HepG2 (cell line): Measurements from ENCODE around the gene FGF3. TPM values are rescaled to one million over a fixed set of nuclear protein-coding genes. Genes with fewer than 3 reads are reported as not detected.

Experiments
- ATAC-seq: fragments of 200-7000 bp; cut with Tn5 transposase; 3 replicates; pipeline ENCODE4 v1.9.1; 2020; ENCODE audit warnings: mild to moderate bottlenecking, moderate library complexity
- BruUV-seq: library from RNA; stranded (reverse); fragments of 400-500 nt; replicated peaks from 2 replicates; lab custom pipeline; 2021; lab: Mats Ljungman, UMichigan
- CTCF ChIA-PET: fragments of 300-600 bp; formaldehyde crosslinking; extraction: SDS; loops from one replicate; lab custom pipeline; 2021; ENCODE audit warnings: low total read pairs, inconsistent platforms, low intra/inter-chr PET ratio; lab: Yijun Ruan, JAX
- POLR2A ChIA-PET: fragments of 350-600 bp; sonication (Branson Sonifier 250); formaldehyde crosslinking; loops from one replicate; lab custom pipeline; 2020; ENCODE audit warnings: antibody characterized with exemption, inconsistent platforms; lab: Yijun Ruan, JAX
- DNase-seq: peaks from one replicate; pipeline ENCODE4 v3.0.0-alpha.2; 2015; ENCODE audit warnings: low spot score
- FAIRE-seq: peaks from 3 replicates; lab custom pipeline; 2011; peaks lifted over from hg19 to GRCh38; lab: Jason Lieb, UNC
- H2AFZ ChIP-seq: one replicate; pipeline ENCODE4 v1.6.1; 2011; ENCODE audit warnings: low read length, inconsistent platforms
- H3K27ac ChIP-seq: fragments of 300-600 bp; 3 replicates; pipeline ENCODE4 v1.8.0; 2011; ENCODE audit warnings: mixed run types, mild to moderate bottlenecking, mixed read lengths, low read length, inconsistent platforms; ENCODE audit not compliant: insufficient read depth; ENCODE audit errors: extremely low read length
- H3K27me3 ChIP-seq, 2 experiments: fragments of 200-600 bp in 1 of 2; 2 replicates in 1 of 2; 3 replicates in 1 of 2; pipeline versions ENCODE4 v1.6.0 to v1.8.0; 2011; ENCODE audit warnings: low read length in 2 of 2, mild to moderate bottlenecking in 2 of 2, moderate library complexity in 2 of 2, inconsistent platforms in 1 of 2; ENCODE audit not compliant: insufficient read depth in 2 of 2, control insufficient read depth in 1 of 2
- H3K36me3 ChIP-seq, 2 experiments: fragments of 200-600 bp in 1 of 2; replicated peaks in 1 of 2; 2 replicates in 1 of 2; 3 replicates in 1 of 2; pipeline versions ENCODE4 v1.5.1 to v1.8.0; 2011; ENCODE audit warnings: low read length in 2 of 2, inconsistent platforms in 1 of 2; ENCODE audit not compliant: insufficient read depth in 2 of 2, control insufficient read depth in 1 of 2
- H3K4me1 ChIP-seq: 2 replicates; pipeline ENCODE4 v1.5.1; 2012; ENCODE audit warnings: low read length, inconsistent platforms; ENCODE audit not compliant: insufficient read depth
- H3K4me2 ChIP-seq: 2 replicates; pipeline ENCODE4 v1.6.0; 2011; ENCODE audit warnings: low read depth, low read length, inconsistent platforms
- H3K4me3 ChIP-seq, 3 experiments: fragments of 200-600 bp in 1 of 3; sonication (generic), shearing (Covaris generic) in 1 of 3; replicated peaks in 1 of 3; 2 replicates each; pipeline ENCODE4 v1.5.1; 2011 to 2016; ENCODE audit warnings: low read length in 3 of 3, inconsistent platforms in 2 of 3, low read depth in 2 of 3, mild to moderate bottlenecking in 2 of 3, control low read depth in 1 of 3, mixed read lengths in 1 of 3; ENCODE audit not compliant: insufficient read depth in 1 of 3
- H3K79me2 ChIP-seq: one replicate; pipeline ENCODE4 v1.6.1; 2011; ENCODE audit warnings: low read length, inconsistent platforms; ENCODE audit not compliant: insufficient read depth
- H3K9ac ChIP-seq: 2 replicates; pipeline ENCODE4 v1.6.0; 2011; ENCODE audit warnings: mild to moderate bottlenecking, low read depth, low read length, inconsistent platforms; ENCODE audit not compliant: insufficient read depth
- H3K9me3 ChIP-seq: 2 replicates; pipeline ENCODE4 v1.5.1; 2012; ENCODE audit warnings: mild to moderate bottlenecking, low read length
- H4K20me1 ChIP-seq: 2 replicates; pipeline ENCODE4 v1.6.0; 2011; ENCODE audit warnings: inconsistent platforms, mild to moderate bottlenecking, low read length, moderate library complexity; ENCODE audit not compliant: insufficient read depth
- BRCA1 ChIP-seq: sonication (generic); formaldehyde crosslinking; IDR thresholded peaks from 2 replicates; pipeline ENCODE4 v1.4.0; 2020; ENCODE audit warnings: missing genetic modification reagents
- FOXA1 ChIP-seq, 2 experiments: fragments of 450-650 bp in 1 of 2; sonication (generic) in 1 of 2; formaldehyde crosslinking in 1 of 2; IDR thresholded peaks; 2 replicates each; pipeline versions ENCODE4 v1.4.0 to v1.6.1; 2016 to 2020; ENCODE audit warnings: missing genetic modification reagents in 1 of 2
- HINFP ChIP-seq: sonication (generic); formaldehyde crosslinking; IDR thresholded peaks from 2 replicates; pipeline ENCODE4 v1.4.0; 2020; ENCODE audit warnings: low read depth, mild to moderate bottlenecking, missing genetic modification reagents
- KDM4B ChIP-seq: sonication (generic); formaldehyde crosslinking; IDR thresholded peaks from 2 replicates; pipeline ENCODE4 v1.4.0; 2020; ENCODE audit warnings: missing genetic modification reagents
- MAFF ChIP-seq: IDR thresholded peaks from 2 replicates; pipeline ENCODE4 v1.6.1; 2011; ENCODE audit warnings: low read depth, low read length, improper control_type of control experiment
- SP140L ChIP-seq: sonication (generic); formaldehyde crosslinking; IDR thresholded peaks from 2 replicates; pipeline ENCODE4 v1.4.0; 2020; ENCODE audit warnings: missing genetic modification reagents, borderline replicate concordance
- SRF ChIP-seq: IDR thresholded peaks from 2 replicates; pipeline ENCODE4 v1.6.1; 2011; ENCODE audit warnings: mild to moderate bottlenecking, low read depth, low read length, moderate library complexity
- ZNF431 ChIP-seq: sonication (generic); formaldehyde crosslinking; IDR thresholded peaks from 2 replicates; pipeline ENCODE4 v1.9.0; 2022; ENCODE audit warnings: missing genetic modification reagents, low read depth, mild to moderate bottlenecking, borderline replicate concordance
- ZNF503 ChIP-seq: sonication (generic); formaldehyde crosslinking; IDR thresholded peaks from 2 replicates; pipeline ENCODE4 v1.4.0; 2020; ENCODE audit warnings: missing genetic modification reagents
- ZNF670 ChIP-seq: sonication (generic); formaldehyde crosslinking; IDR thresholded peaks from 2 replicates; pipeline ENCODE4 v1.8.0; 2022; ENCODE audit warnings: mild to moderate bottlenecking, missing genetic modification reagents, borderline replicate concordance
- WGBS: methylation state at CpG from one replicate; pipeline ENCODE4 v1.1.6; 2017; ENCODE audit warnings: low lambda C conversion rate; 5-methylcytosine and 5-hydroxymethylcytosine counted together
- in situ Hi-C: cut with HindIII; loops from 2 replicates; pipeline ENCODE4 v1.10.0; 2017; ENCODE audit warnings: low pct_unique_long_range_greater_than_20kb; ENCODE audit not compliant: extremely low pct_ligation_motif_present
- intact Hi-C: fragments of 100-400 bp; cut with micrococcal nuclease; formaldehyde crosslinking; loops from one replicate; pipeline ENCODE4 v1.10.0; 2022; ENCODE audit not compliant: unreplicated experiment
- polyA plus RNA-seq, 8 experiments: library from polyadenylated mRNA; depleted of rRNA in 3 of 8; stranded (reverse) in 7 of 8; unstranded in 1 of 8; fragments of >200 nt; fragmentation: Illumina TruSeq in 4 of 8; extraction: Trizol in 4 of 8; gene quantifications; 2 replicates each; pipeline versions ENCODE4 v1.2.1 to v1.2.3, GENCODE V29; 2011 to 2016; ENCODE audit warnings: low read depth in 4 of 8, missing spikeins in 1 of 8, mixed read lengths in 1 of 8; ENCODE audit not compliant: insufficient read depth in 1 of 8
- total RNA-seq, 5 experiments: library from RNA; depleted of rRNA; stranded (reverse); fragments of >200 nt; fragmentation: Illumina TruSeq; extraction: Trizol; gene quantifications; 2 replicates each; pipeline ENCODE4 v1.2.3, GENCODE V29; 2016; ENCODE audit warnings: low read depth in 1 of 5
- TF ChIP-seq, protein P1 (sequence below): fragments of 450-650 bp; IDR thresholded peaks from 2 replicates; pipeline ENCODE4 v1.6.1; 2017; ENCODE audit warnings: mild to moderate bottlenecking

FGF3 gene
- total and polyA plus RNA-seq, 2 of the 13 experiments (the other 11 are each of a cell fraction or from before 2014, with no cell fraction given), result not detected

DNA sequence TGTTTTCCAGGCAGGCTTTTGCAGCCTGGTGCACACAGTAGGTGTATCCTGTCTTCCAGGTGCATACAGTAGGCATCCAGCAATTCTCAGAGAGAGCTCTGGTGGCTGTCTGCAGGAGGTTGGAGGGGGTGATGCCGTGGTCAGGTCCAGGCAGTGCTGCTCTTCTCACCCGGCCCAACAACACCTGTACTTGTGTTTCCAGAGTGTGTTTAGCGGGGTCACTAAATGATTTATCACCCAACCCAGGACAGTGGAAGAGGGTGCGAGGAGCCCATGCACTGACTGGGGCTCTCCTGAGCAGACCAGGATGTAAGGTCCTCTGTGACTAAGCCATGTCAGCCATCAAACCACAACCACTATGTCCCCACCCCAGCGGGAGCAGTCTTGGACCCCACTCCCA is 18.6 kb upstream of the FGF3 start:
- Histone ChIP-seq H4K20me1 (0 out of 2 replicates have a peak, but pooled peaks cover 3% of the 10 kb centered on the region), H3K27me3 (peaks cover 0 to 23% of the 10 kb centered on the region in 2 experiments; a peak in 3 of 5 replicates), H3K36me3 (no peaks in the 10 kb centered on the region), H3K79me2 (no peaks in the 10 kb centered on the region), H3K4me2 (no peak overlapping the region), H3K27ac (no peak overlapping the region), H3K4me3 (no peak overlapping the region), H3K4me1 (no peaks in the 10 kb centered on the region), H3K9ac (no peak overlapping the region), H3K9me3 (no peaks in the 10 kb centered on the region)
- POLR2A ChIA-PET, result no interaction called here
- DNase-seq (no peak), ATAC-seq (no peak)
- CTCF ChIA-PET, result no interaction called here
- in situ Hi-C loops, result no loop called here
- 67% methylated on average over 1 of the region's 5 CpGs for WGBS
- BruUV-seq, result no TSS peak
- TF ChIP-seq HINFP (CRISPR knock-in tag) (no peak), KDM4B (CRISPR knock-in tag) (no peak), MAFF (no peak), ZNF431 (CRISPR knock-in tag) (no peak)
- TF ChIP-seq, all 625 proteins: peak for 0
- intact Hi-C loops, result no loop called here
- no peak for FAIRE-seq
- H2AFZ ChIP-seq, result no peak overlapping the region

DNA sequence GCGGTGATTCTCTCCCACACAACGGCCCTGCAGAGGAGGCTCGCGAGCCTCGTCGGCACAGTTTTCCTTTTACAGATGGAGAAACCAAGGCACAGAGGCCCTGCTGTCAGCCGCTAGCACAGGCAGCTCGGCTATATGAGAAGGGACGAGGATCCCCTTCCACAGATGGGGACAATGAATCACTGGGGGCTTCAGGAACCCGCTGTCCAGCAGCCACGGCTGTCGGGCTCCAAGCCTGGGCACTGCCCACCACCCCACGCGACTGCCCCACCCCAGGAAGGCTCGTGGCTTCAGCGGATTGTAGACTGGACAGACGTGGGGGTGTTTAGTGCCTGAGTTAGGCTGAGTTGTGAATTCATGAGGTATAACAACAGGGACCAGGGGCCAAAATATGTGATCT is 17.2 kb upstream of the FGF3 start:
- no peak overlapping the region for H2AFZ ChIP-seq
- H3K27me3 ChIP-seq, result peaks cover 0 to 23% of the 10 kb centered on the region in 2 experiments; a peak in 3 of 5 replicates
- ATAC-seq, result no peak
- FAIRE-seq, result no peak
- H3K4me1 ChIP-seq, result no peaks in the 10 kb centered on the region
- H3K79me2 ChIP-seq, result no peaks in the 10 kb centered on the region
- no peaks in the 10 kb centered on the region for H4K20me1 ChIP-seq
- no peak for DNase-seq
- H3K9me3 ChIP-seq, result no peaks in the 10 kb centered on the region
- H3K9ac ChIP-seq, result no peak overlapping the region
- no peak for TF ChIP-seq FOXA1 (IDR thresholded peaks at IDR 0.05)
- no peak for TF ChIP-seq FOXA1 (CRISPR knock-in tag; IDR thresholded peaks at IDR 0.05)
- no peak for TF ChIP-seq ZNF503 (CRISPR knock-in tag)
- TF ChIP-seq ZNF670 (CRISPR knock-in tag), result no peak
- no peak for TF ChIP-seq SP140L (CRISPR knock-in tag)
- no peak for TF ChIP-seq BRCA1 (CRISPR knock-in tag)
- no peak for TF ChIP-seq SRF
- TF ChIP-seq, protein P1, sequence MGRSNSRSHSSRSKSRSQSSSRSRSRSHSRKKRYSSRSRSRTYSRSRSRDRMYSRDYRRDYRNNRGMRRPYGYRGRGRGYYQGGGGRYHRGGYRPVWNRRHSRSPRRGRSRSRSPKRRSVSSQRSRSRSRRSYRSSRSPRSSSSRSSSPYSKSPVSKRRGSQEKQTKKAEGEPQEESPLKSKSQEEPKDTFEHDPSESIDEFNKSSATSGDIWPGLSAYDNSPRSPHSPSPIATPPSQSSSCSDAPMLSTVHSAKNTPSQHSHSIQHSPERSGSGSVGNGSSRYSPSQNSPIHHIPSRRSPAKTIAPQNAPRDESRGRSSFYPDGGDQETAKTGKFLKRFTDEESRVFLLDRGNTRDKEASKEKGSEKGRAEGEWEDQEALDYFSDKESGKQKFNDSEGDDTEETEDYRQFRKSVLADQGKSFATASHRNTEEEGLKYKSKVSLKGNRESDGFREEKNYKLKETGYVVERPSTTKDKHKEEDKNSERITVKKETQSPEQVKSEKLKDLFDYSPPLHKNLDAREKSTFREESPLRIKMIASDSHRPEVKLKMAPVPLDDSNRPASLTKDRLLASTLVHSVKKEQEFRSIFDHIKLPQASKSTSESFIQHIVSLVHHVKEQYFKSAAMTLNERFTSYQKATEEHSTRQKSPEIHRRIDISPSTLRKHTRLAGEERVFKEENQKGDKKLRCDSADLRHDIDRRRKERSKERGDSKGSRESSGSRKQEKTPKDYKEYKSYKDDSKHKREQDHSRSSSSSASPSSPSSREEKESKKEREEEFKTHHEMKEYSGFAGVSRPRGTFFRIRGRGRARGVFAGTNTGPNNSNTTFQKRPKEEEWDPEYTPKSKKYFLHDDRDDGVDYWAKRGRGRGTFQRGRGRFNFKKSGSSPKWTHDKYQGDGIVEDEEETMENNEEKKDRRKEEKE, result no peak
- no TSS peak for BruUV-seq
- ChIA-PET CTCF (no interaction called here), POLR2A (no interaction called here)
- no peak overlapping the region for H3K4me2 ChIP-seq
- H3K27ac ChIP-seq, result no peak overlapping the region
- 69% methylated on average over 7 of the region's 17 CpGs for WGBS
- no peaks in the 10 kb centered on the region for H3K36me3 ChIP-seq
- no peak overlapping the region for H3K4me3 ChIP-seq
- intact Hi-C loops (no loop called here), in situ Hi-C loops (no loop called here)
